ENCODE data around the gene PIP4K2B.
A peak's percentile ranks its signal among the peaks of the same experiment; 100 is the strongest.

PIP4K2B gene

GRCh38 chr17:38743556-38744171 lies 55.7 kb downstream of the PIP4K2B start:
- DNase-seq: no peak

DNA sequence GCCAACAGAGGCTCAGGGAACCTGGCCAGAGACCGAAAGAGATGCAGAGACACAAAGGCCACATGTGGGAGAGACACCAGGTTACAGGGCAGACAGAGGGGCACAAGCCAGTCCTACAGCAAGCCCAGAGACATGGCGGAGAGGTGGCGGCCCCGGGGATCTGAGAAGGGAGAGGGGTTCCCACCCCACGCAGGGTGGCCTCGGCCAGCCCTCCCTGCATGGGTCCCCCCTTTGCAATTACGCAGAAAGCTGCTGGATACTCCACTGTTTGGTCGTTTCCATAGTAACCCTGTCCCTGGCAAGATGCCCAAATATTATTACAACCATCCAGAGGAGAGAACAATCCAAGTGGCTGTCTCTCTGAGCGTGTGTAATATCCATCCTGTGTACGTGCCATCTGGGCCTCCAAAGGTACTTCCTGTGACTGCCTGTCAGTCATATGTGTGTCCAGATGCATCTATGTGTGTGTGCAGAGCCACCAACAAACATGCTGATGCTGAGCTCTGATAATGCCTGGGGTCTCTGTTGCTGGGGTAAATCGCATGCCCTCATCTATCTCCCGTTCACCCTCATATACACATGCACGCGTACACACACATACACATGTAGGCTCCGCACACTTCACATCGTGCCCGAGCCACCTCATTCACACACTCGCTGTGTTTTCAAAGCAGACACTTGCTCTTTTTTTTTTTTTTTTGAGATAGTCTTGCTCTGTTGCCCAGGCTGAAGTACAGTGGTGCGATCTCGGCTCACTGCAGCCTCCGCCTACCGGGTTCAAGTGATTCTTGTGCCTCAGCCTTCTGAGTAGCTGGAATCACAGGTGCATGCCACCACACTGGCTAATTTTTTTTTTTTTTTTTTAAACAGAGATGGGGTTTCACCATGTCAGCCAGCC lies 56.7 kb downstream of the PIP4K2B start:
- DNase-seq: no peak

GRCh38 chr17:38741921-38742410 lies 57.4 kb downstream of the PIP4K2B start:
- DNase-seq: no peak

DNA sequence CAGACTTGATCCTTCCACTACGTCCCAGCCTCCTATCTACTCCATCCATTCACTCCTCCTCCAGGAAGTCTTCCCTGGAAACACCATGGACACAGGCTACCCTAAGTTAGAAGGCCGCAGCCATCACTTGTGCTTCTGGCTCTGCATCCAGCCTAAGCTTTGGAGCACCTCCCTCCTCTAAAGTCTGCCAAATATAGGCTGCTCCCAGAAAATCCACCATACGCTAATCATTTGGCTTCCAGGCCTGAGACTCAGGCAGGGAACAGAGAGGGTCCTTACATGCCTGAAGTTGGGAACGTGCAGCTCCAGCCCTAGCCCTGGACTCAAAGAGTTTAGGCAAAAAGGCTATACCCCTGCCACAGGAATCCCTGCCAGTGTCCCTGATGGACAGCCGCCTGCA lies 57.9 kb downstream of the PIP4K2B start:
- no peak for DNase-seq

DNA sequence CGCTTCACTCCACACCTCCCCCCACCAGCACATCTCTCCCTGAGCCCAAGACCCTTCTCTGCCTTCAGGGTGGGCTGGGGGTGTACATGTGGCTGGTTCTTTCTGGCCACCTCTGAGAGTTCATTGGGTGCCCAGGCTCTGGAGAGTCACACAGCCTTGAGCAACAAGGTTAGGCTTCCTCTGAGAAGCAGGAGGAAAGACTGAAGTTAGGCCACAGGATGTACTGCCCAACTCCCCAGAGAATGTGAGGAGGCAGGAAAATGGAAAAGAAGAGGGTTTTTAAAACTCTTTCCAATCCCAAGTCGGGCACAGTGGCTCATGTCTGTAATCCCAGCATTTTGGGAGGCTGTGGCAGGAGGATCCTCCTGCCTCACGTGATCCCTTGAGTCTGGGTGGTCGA lies 58.5 kb downstream of the PIP4K2B start:
- DNase-seq: no peak

DNA sequence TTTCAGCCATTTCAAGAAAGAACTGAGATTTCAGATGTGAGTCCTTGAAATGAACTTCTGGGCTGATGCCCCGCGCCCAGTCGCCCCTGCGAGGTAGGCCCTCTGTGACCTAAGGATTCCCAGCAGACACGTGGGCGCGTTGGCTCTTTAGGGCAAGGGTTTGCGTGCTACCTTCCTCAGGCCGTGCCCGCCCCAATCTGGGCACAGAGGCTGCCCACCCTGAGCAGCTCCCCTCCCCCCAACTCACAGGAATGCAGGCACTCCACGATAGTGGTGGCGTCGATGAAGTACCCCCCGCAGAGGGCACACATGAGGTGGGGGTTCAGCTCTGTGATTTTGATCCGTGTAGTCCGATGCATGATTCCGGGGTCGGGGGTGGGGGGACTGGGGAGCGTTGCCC lies 59.3 kb downstream of the PIP4K2B start:
- DNase-seq: no peak

GRCh38 chr17:38739305-38739704 lies 60.1 kb downstream of the PIP4K2B start:
- no peak for DNase-seq

DNA sequence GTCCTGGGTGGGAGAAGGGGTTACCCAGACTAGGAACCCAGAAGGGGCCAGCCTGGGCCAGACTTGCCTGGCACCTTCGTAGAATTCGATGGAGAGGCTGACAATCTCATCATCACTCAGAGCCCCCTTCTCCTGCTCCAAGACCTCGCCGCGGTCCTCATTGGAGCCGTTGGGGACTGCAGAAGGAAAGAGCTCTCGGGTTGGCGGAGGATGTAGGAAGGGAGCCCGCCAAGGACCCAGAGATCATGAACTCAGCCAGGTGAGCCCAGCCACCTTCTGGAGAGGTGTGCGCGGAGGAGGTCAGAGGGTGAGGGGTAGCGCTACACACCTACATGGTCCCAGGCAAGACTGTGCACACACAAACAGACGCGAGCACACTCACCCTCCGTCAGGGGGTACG lies 60.7 kb downstream of the PIP4K2B start:
- no peak for DNase-seq

GRCh38 chr17:38738007-38738662 lies 61.2 kb downstream of the PIP4K2B start:
- no peak for DNase-seq

GRCh38 chr17:38735161-38735997 lies 64.0 kb downstream of the PIP4K2B start:
- peak; percentile 54 for DNase-seq

GRCh38 chr17:38733982-38734973 lies 65.1 kb downstream of the PIP4K2B start:
- DNase-seq: no peak

- no peak for DNase-seq
Measured at GRCh38 chr17:38733282-38733981, 65.9 kb downstream of the PIP4K2B start.

DNA sequence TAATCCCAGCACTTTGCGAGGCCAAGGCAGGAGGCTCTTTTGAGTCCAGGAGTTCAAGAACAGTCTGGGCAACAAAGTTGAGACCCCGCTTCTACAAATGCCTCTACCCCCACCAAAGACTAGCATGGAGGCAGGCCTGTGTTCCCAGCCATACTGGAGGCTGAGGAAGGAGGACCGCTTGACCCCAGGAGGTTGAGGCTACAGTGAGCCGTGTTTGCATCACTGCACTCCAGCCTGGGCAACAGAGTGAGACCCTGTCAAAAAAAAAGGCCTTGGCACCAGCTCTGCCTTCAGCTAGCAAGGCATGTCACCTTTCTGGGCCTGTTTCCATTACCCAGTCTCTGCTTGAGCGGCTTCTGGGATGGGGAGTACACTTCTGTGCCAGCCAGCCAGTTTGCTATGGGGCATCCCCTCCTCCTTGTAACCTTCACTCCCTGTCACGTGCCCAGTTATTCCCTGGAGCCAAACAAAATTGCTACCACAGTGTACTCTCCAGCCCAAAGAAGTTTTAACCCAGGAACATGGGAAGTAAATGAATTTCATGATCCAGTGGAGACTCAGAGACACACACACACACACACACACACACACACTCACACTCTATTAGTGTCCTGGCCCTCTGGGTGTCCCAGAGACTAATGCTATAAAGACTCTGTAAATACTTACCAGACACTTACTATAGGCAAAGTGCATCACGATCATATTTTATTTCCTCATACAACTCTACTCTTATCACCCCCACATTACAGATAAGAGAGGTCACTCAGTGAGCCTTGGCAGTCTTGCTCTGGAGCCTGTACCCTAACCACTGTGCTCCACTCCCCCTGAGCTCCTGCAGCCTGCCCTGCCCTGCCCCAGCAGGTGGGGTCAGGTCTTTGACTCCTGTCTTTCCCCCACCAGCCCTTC lies 66.7 kb downstream of the PIP4K2B start:
- no peak for DNase-seq

DNA sequence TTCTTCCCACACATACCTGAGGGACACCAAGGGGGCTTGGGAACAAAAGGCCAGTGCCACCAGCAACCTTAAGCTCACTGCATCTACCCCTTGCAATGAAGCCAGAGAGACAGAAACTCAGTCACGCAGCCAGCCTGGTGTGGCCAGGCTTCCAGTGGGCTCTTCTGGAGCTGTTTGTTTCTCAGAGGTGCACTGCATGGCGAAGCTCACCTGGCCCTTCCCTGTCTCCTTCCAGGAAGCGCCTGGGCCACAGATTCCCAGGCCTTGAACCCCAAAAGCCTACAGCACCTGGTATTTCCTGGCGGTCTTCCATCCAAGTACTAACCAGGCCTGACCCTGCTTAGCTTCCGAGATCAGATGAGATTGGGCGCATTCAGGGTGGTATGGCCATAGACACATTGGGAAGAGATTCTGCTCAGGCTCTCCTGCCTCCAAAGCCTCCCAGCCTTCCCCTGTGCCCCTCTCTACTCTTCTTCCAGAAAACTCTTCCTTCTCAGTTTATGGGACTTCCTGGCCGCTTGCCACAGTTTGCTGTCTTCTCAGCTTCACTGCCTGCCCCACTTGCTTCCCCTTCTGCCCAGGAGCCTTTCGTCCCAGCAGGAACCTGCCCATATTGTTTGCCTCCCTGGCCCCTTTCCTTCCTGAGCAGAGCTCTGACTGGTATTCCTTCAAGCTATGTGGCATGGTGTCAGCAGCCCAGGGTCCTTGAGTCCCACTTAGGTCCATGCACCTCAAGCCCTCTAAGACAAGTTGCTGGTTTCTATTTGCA lies 67.6 kb downstream of the PIP4K2B start:
- DNase-seq: no peak

GRCh38 chr17:38730526-38731379 lies 68.6 kb downstream of the PIP4K2B start:
- DNase-seq: no peak

GRCh38 chr17:38729886-38730525 lies 69.3 kb downstream of the PIP4K2B start, which contains the start of gene CISD3:
CISD3 (plus strand) TSS chr17:38730341; CDS start chr17:38730359, 18 bp downstream.
- peak; percentile 82 for DNase-seq

- no peak for DNase-seq
Measured at GRCh38 chr17:38729368-38729885, 69.9 kb downstream of the PIP4K2B start.
